HG03064 (cell line): ENCODE results near the gene COPG2.
A peak's percentile ranks its signal among the peaks of the same experiment; 100 is the strongest.

Experiments used
- ATAC-seq: cut with Tn5 transposase; IDR thresholded peaks from one replicate; pipeline ENCODE4 v1.9.1; 2021; ENCODE audit warnings: low read depth; ENCODE audit not compliant: unreplicated experiment

COPG2 gene

DNA sequence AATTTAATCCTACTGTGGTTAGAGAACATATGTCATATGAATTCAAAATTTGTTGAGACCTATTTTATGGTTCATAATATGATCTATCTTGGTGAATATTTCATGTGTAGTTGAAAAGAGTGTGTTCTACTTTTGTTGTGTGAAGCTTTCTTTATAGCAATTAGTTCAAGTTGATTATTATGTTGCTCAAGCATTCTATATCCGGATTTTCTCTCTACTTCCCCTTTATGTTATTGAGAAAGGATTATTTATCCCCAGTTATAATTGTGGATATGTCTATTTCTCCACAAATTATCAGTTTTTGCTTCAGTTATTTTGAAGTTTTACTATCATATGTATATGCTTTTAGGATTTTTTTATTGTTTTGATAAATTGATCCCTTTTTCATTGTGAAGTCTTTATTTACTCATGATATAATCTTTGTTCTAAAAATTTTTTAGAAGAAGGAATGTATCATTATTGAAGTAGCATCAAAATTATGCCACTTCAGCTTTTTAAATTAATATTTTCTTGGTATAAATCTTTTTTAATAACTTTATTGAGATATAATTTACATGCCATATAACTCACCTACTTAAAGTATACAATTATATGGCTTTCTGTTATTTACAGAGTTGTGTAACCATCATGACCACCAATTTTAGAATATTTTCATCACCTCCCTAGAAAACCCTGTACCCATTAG is 188.7 kb downstream of the COPG2 start:
- no peak for ATAC-seq

DNA sequence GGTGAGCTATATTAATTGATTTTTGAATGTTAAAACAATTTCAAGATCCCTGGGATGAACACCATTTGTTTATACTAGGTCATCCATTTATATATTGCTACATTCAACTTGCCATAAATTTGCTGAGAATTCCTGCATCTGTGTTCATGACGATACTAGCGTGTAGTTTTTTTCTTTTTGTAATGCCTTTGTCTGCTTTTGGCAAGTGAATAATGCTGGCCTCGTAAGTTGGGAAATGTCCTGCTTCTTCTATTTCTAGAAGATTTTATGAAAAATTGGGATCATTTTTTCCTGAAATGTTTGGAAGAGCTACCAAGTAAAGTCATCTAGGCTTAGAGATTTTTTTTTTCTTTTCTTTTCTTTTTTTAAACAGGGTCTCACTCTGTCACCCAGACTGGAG is 189.6 kb downstream of the COPG2 start:
- no peak for ATAC-seq

DNA sequence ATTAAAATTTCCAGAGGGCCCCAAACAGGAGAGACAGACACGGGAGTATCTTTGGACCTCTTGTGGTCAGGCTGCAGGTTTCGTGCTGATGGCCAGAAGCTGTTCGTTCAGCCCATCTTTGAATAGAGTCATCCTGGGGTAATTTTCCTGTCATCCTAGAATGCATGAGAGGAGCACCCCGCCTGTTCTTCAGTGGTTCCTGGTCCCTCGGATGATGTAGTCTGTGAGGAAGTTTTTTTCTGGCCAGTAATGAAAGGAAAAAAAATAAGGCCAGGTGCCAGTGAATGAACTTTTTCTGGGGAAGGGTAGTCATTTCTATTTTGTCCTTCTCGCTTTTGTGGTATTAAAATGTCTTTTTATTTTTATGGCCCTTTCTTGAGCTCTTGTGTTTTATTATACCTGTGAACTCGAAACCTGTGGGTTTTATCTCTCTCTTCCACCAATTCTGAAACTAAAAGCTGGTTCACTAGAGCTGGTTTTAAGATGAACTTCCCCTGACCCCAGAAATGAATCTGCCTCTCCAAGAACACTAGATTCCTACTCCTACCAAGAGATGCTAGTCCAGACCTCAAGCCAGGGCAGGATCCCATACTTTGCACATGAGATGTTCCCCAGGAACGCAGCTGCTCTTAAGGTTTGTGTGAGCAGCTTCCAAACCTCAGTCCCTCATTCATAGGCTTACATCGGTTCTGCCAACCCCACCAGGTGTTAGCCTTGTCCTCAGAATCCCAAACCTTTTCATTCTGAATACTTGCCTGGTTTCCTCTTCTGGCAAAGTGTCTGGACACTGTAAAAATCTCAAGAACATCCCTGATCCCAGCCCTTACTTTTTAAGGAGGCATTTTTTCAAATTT is 192.0 kb downstream of the COPG2 start:
- ATAC-seq = peak; percentile 81

DNA sequence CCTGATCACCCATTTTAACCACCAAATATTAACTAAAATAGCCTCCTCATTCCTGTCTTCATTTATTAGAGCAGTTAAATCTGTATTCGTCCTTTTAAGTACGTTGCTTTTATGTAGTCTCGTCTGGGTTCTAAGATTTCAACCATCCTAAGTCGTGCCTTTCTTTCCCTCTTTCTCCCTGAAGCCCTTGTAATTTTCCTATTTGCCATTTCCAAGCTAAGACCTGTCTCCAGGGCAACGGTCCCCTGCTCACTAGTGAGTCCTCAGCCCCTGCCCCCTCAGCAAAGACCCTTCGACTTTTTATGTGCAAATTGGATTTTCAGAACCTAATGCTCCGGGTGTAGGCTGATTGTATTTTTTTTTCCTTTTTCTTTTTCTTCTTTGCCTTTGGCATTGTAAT is 192.8 kb downstream of the COPG2 start:
- ATAC-seq = no peak

DNA sequence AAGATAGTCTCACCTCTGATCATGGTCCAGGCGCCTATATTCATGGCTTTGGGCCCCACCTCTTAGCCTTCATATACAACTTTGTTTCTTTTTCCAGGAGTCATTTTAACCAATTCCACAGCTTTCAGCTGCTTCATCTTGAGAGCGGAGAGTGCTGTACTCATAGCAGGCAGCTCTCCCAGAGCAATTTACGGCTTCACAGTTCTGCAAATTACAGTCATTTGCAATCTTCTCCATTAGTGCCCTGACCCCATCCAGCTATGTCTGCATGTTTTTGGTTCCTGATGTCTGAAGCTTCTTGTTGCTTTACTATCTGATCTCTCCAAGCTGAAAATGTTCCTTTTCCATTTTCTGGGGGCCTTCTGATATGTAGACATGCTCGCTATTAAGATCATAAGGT is 194.7 kb downstream of the COPG2 start:
- no peak for ATAC-seq

DNA sequence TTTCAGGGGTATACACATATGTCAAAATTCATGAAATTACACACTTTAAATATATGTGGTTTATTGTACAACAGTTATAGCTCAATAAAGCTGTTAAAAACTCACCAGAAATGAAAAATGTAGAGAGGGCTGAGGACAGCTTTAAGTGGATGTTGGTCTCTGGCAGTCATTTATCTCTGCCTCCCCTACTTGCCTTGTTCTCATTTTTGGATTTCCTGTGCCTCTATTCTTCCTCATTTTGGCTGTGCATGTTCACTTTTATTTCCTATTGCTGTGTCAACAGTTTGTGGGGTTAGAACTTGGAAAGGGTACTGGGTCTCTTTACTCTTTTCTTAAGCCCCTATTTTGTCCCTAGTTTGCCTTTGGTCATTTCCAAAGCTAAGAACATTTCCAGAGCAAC is 195.3 kb downstream of the COPG2 start:
- no peak for ATAC-seq

DNA sequence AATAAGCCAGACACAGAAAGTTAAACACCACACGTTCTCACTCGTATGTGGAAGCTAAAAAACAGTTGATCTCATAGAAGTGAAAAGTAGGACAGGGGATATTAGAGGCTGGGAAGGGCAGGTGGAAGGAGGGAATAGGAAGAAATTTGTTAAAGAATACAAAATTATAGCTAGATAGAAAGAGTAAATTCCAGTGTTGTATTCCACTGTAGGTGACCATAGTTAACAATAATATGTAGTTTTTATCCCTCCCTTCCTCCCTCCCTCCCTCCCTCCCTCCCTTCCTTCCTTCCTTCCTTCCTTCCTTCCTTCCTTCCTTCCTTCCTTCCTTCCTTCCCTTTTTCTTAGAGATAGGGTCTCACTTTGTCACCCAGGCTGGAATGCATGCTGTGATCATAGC is 196.6 kb downstream of the COPG2 start:
- no peak for ATAC-seq

DNA sequence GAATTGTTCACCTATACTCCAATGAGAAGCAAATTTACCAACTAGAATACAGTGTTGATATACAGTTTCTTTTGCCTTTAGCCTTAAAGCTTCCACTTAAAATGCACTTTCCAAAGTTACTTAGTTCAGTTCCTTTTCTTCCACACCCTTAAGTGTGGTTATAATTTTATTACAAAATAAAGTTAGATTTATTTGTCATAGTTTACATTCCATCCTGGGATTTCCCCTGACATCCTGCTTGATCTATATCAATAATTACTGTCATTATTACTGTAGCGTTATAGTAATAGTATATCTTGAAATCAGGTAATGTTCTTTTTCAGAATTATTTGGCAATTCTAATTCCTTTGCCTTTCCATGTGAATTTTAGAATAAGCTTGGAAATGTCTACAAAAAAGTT is 199.9 kb downstream of the COPG2 start:
- ATAC-seq = no peak

DNA sequence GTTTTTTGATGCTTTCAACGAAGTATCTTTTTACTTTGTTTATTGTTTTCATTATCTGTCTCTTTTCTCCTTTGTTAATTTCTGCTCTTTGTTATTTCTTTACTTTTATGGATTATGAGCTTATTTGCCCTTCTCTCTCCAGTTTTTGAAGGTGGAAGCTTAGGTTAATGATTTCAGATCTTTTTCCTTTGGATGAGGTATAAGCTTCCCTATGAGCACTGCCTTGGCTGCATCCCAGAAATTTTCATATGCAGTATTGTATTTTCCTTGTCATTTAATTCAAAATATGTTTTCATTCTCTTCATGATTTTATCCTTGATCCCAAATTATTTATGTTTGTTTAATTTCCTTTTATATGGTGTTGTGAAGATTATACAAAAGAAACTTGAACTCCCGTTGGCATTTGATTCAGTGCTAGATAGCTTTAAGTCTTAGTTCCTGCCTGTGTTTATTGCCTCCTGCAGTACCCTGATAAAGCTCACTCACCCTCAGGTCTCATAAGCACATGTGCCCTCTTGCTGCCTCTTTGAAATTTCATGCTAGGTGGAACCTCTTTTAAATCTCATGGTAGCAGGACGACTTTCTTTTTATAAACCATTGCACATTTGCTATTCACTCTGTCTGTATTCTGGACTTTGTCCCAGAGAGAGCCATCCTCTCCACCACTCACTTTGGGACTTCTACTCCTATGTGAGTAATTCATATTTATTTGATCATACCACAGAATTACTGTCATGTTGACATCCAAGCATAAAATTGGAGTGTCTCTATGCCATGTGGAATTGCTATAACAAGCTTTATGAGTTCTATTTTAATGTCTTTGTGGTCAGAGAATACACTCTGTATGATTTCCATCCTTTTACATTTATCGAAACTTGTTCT is 204.8 kb downstream of the COPG2 start:
- no peak for ATAC-seq

DNA sequence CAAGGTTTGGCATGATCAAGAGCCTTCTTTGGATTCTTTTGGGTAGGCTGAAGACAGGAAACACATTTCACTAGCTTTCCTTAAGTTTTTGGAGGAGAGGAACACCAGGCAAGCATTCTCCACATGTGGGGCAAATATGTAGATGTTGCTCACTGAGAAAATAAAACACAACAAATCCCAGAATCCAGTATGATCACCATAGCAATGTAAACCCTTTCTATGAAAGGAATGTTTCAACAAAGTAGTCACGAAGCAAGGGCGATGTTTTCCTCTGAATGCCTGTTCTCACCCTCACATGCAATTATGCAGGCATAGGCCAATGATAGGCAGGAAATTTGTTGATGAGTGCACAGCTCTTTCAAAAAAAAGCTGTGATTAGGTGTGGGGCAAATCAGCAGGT is 207.3 kb downstream of the COPG2 start:
- no peak for ATAC-seq

DNA sequence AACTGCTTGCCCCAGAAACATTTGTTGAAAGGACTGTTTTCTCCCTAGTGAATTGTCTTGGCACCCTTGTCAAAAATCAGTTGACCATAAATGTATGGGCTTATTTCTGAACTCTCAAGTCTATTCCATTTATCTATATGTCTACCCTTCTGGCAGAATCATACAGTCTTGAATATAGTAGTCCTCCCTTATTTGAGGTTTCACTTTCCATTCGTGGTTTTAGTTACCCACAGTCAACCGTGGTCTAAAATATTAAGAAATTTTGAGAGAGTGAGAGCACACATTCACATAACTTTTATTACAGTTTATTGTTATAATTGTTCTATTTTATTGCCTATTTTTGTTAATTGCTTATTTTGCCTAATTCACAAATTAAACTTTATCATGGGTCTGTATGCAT is 210.3 kb downstream of the COPG2 start:
- no peak for ATAC-seq
